Vagina (tissue), 2 donors: Measurements from ENCODE around the gene TEX48. TPM values are rescaled to one million over a fixed set of nuclear protein-coding genes. Genes with fewer than 3 reads are reported as not detected.

Experiments used
- DNase-seq, 2 donors: peaks; one replicate each; pipeline ENCODE4 v3.0.0-alpha.2; 2017; ENCODE audit errors: extremely low spot score in 2 of 2
- H3K27ac ChIP-seq: fragments of 200-600 bp; sonication (generic); one replicate; pipeline ENCODE4 v1.5.1; 2019
- H3K27me3 ChIP-seq: fragments of 200-600 bp; sonication (generic); one replicate; pipeline ENCODE4 v1.5.1; 2019
- H3K36me3 ChIP-seq, 2 donors: fragments of 200-600 bp; sonication (generic); one replicate each; pipeline ENCODE4 v1.5.1; 2017 to 2019
- H3K4me1 ChIP-seq: fragments of 200-600 bp; sonication (generic); one replicate; pipeline ENCODE4 v1.5.1; 2019
- H3K4me3 ChIP-seq, 2 donors: fragments of 200-600 bp; sonication (generic); 1 replicate in 1 of 2; 2 replicates in 1 of 2; pipeline ENCODE4 v1.5.1; 2016 to 2019
- H3K9me3 ChIP-seq: fragments of 200-600 bp; sonication (generic); one replicate; pipeline ENCODE4 v1.5.1; 2019
- POLR2A ChIP-seq, 2 donors: fragments of 450-650 bp; IDR thresholded peaks; one replicate each; pipeline ENCODE4 v1.6.1; 2017; ENCODE audit warnings: antibody characterized with exemption in 2 of 2, mild to moderate bottlenecking in 2 of 2, moderate library complexity in 2 of 2
- POLR2AphosphoS5 ChIP-seq, 2 donors: sonication (generic); formaldehyde crosslinking; IDR thresholded peaks; one replicate each; pipeline ENCODE4 v1.9.0; 2017; ENCODE audit warnings: antibody characterized with exemption in 2 of 2, mild to moderate bottlenecking in 2 of 2, low read depth in 1 of 2; ENCODE audit not compliant: insufficient read depth in 1 of 2
- intact Hi-C: fragments of 100-400 bp; cut with DNase I; formaldehyde crosslinking; loops from one replicate; pipeline ENCODE4 v1.15.1; 2023
- total RNA-seq: library from RNA; depleted of rRNA; stranded (reverse); fragments of >200 nt; gene quantifications from one replicate; pipeline ENCODE4 v1.2.3, GENCODE V29; 2016
- TF ChIP-seq, protein P1 (sequence below), 3 experiments: fragments of 450-650 bp in 2 of 3; fragments of 200-600 bp in 1 of 3; sonication (generic) in 1 of 3; IDR thresholded peaks; one replicate each; pipeline ENCODE4 v1.5.1; 2017 to 2019; ENCODE audit warnings: antibody characterized with exemption in 3 of 3, mild to moderate bottlenecking in 2 of 3, moderate library complexity in 2 of 3

Gene TEX48
- total RNA-seq, 1 donor from 2014 or later = not detected

DNA sequence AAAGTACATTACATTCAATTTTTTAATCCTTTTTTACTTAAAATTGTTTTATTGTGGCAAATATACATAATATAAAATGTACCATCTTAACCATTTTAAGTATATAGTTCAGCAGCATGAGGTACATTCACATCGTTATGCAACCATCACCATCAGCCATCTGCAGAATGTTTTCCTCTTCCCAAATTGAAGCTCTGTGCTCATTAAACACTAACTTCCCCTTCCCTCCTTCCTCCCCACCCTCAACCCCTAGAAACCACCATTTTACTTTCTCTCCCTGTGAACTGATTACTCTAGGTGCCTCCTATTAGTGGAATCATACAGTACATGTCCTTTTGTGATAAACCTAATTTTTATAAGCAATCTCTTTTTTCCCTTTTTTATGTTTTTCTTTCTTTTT lies 40.0 kb downstream of the TEX48 start:
- no peak for DNase-seq
- Histone ChIP-seq H3K9me3 (no peaks in the 10 kb centered on the region), H3K27me3 (no peaks in the 10 kb centered on the region), H3K4me3 (no peak overlapping the region), H3K27ac (no peak overlapping the region), H3K36me3 (peaks cover 0 to 48% of the 10 kb centered on the region in 2 donors), H3K4me1 (no peaks in the 10 kb centered on the region)
- TF ChIP-seq POLR2A (IDR thresholded peaks at IDR 0.05) = no peak
- TF ChIP-seq POLR2AphosphoS5 (IDR thresholded peaks at IDR 0.05; ENCODE audit: insufficient read depth in 1 of 2, low read depth in 1 of 2) = no peak
- TF ChIP-seq, protein P1, sequence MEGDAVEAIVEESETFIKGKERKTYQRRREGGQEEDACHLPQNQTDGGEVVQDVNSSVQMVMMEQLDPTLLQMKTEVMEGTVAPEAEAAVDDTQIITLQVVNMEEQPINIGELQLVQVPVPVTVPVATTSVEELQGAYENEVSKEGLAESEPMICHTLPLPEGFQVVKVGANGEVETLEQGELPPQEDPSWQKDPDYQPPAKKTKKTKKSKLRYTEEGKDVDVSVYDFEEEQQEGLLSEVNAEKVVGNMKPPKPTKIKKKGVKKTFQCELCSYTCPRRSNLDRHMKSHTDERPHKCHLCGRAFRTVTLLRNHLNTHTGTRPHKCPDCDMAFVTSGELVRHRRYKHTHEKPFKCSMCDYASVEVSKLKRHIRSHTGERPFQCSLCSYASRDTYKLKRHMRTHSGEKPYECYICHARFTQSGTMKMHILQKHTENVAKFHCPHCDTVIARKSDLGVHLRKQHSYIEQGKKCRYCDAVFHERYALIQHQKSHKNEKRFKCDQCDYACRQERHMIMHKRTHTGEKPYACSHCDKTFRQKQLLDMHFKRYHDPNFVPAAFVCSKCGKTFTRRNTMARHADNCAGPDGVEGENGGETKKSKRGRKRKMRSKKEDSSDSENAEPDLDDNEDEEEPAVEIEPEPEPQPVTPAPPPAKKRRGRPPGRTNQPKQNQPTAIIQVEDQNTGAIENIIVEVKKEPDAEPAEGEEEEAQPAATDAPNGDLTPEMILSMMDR (IDR thresholded peaks at IDR 0.05) = no peak
- intact Hi-C loops = no loop called here

DNA sequence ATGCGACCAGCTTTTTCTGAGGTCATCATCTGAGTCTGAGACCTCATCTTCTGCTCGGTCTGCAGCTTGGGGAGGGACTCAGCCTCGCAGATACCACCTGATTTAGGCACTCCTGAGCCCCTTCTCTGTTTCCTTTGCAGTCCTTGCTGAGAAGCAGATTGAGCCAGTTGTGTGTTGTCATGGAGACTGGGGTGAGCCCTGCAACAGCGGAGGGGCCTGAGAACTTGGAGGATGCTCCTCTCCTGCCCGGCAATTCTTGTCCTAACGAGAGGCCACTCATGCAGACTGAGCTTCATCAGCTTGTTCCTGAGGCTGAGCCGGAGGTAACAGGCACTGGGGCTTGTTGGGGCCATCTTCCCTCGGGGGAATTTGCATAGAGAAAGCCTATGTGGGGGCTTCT lies 43.6 kb downstream of the TEX48 start:
- no peaks in the 10 kb centered on the region for H3K27me3 ChIP-seq
- H3K4me3 ChIP-seq = no peak overlapping the region
- intact Hi-C loops = no loop called here
- H3K27ac ChIP-seq = no peak overlapping the region
- DNase-seq = no peak
- no peak for TF ChIP-seq POLR2AphosphoS5 (IDR thresholded peaks at IDR 0.05; ENCODE audit: insufficient read depth in 1 of 2, low read depth in 1 of 2)
- TF ChIP-seq, protein P1 (IDR thresholded peaks at IDR 0.05) = no peak
- no peak for TF ChIP-seq POLR2A (IDR thresholded peaks at IDR 0.05)
- H3K9me3 ChIP-seq = no peaks in the 10 kb centered on the region
- no peaks in the 10 kb centered on the region for H3K4me1 ChIP-seq
- H3K36me3 ChIP-seq = peaks cover 0 to 39% of the 10 kb centered on the region in 2 donors

DNA sequence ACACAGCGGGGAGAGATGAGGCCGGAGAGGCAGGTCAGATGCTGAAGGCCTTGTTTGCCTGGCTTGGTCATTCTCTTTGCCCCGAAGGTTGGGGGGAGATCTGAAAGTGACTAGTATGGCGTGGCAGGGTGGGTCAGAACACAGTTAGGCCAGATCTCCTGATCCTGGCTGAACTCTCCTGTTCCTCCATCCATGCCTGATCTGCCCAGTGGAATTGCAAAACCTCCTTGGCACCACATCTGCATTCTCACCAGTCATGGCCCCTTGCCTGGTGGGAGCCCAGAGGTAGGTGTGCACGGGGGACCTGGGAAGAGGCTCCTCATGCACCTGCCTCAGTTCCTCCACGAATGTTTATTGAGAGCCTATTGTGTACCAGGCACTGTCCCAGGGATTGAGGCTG lies 47.6 kb downstream of the TEX48 start:
- no peaks in the 10 kb centered on the region for H3K9me3 ChIP-seq
- peaks cover 0 to 40% of the 10 kb centered on the region in 2 donors for H3K36me3 ChIP-seq
- H3K27ac ChIP-seq = no peak overlapping the region
- no peaks in the 10 kb centered on the region for H3K27me3 ChIP-seq
- no peak for DNase-seq
- TF ChIP-seq POLR2A (IDR thresholded peaks at IDR 0.05) (no peak), POLR2AphosphoS5 (IDR thresholded peaks at IDR 0.05; ENCODE audit: insufficient read depth in 1 of 2, low read depth in 1 of 2) (no peak)
- TF ChIP-seq, protein P1 (IDR thresholded peaks at IDR 0.05) = no peak
- H3K4me1 ChIP-seq = no peaks in the 10 kb centered on the region
- intact Hi-C loops = no loop called here
- no peak overlapping the region for H3K4me3 ChIP-seq

DNA sequence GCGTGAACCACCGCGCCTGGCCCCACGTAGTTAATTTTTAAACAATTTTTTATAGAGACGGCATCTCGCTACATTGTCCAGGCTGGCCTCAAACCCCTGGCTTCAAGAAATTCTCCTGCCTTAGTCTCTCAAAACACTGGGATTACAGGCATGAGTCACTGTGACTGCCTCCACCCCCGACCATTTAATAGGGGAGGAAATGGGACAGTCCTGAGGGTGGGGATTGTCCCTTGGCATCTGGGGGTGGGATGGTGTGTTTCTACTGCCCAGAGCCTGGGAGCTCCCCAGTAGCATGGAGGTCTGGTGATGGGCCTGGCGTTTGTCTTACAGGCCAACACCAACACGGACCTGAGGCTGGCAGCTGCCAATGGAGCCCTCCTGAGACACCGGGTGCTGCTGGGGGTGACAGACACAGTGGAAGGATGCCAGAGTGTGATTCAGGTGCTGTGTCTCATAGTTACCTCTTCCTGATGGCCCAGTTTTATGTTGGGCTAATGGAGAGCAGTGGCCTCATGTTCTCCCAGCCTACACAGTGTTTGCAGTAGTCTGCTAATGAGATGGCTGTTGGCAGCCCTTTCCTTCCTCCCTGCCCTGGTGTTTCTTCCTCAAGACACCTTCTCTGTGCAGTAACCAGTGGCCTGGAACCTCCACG lies 48.4 kb downstream of the TEX48 start:
- TF ChIP-seq POLR2AphosphoS5 (IDR thresholded peaks at IDR 0.05; ENCODE audit: insufficient read depth in 1 of 2, low read depth in 1 of 2) (no peak), POLR2A (IDR thresholded peaks at IDR 0.05) (no peak)
- TF ChIP-seq, protein P1 (IDR thresholded peaks at IDR 0.05) = no peak
- intact Hi-C loops = no loop called here
- H3K9me3 ChIP-seq = no peaks in the 10 kb centered on the region
- DNase-seq = no peak
- no peaks in the 10 kb centered on the region for H3K4me1 ChIP-seq
- H3K36me3 ChIP-seq = peaks cover 0 to 46% of the 10 kb centered on the region in 2 donors
- H3K27ac ChIP-seq = no peak overlapping the region
- no peak overlapping the region for H3K4me3 ChIP-seq
- H3K27me3 ChIP-seq = no peaks in the 10 kb centered on the region

DNA sequence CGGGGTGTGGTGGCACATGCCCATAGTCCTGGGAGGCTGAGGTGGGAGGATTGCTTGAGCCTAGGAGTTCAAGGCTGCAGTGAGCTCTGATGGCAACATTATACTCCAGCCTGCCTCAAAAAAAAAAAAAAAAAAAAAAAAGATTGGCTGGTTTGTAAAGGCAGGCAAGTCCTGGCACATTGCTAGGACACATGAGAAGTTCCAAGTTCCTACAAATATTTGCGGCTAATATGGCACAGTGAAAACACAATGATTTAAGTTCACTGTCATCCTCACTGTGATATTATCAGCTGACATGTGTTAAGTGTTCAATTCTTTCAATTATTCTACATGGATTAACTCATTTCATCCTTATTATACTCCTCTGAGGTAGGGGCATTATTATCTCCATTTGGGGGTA lies 50.8 kb downstream of the TEX48 start:
- Histone ChIP-seq H3K4me1 (no peaks in the 10 kb centered on the region), H3K36me3 (peaks cover 0 to 48% of the 10 kb centered on the region in 2 donors), H3K9me3 (no peaks in the 10 kb centered on the region), H3K27me3 (no peaks in the 10 kb centered on the region), H3K27ac (no peak overlapping the region), H3K4me3 (no peak overlapping the region)
- TF ChIP-seq, protein P1 (IDR thresholded peaks at IDR 0.05) = no peak
- no peak for TF ChIP-seq POLR2A (IDR thresholded peaks at IDR 0.05)
- no peak for TF ChIP-seq POLR2AphosphoS5 (IDR thresholded peaks at IDR 0.05; ENCODE audit: insufficient read depth in 1 of 2, low read depth in 1 of 2)
- no peak for DNase-seq
- intact Hi-C loops = no loop called here
